ENCODE data around the gene GRB14. TPM values are rescaled to one million over a fixed set of nuclear protein-coding genes. Genes with fewer than 3 reads are reported as not detected.
A peak's percentile ranks its signal among the peaks of the same experiment; 100 is the strongest.

GRB14 gene
- total and polyA plus RNA-seq, 2 experiments from 2014 or later: 7.8 to 12.9 TPM

- TF ChIP-seq, protein P1, sequence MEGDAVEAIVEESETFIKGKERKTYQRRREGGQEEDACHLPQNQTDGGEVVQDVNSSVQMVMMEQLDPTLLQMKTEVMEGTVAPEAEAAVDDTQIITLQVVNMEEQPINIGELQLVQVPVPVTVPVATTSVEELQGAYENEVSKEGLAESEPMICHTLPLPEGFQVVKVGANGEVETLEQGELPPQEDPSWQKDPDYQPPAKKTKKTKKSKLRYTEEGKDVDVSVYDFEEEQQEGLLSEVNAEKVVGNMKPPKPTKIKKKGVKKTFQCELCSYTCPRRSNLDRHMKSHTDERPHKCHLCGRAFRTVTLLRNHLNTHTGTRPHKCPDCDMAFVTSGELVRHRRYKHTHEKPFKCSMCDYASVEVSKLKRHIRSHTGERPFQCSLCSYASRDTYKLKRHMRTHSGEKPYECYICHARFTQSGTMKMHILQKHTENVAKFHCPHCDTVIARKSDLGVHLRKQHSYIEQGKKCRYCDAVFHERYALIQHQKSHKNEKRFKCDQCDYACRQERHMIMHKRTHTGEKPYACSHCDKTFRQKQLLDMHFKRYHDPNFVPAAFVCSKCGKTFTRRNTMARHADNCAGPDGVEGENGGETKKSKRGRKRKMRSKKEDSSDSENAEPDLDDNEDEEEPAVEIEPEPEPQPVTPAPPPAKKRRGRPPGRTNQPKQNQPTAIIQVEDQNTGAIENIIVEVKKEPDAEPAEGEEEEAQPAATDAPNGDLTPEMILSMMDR (IDR thresholded peaks at IDR 0.05; ENCODE audit: low read depth, low read length): no peak
- DNase-seq (ENCODE audit: low read depth in 1 of 2, low spot score in 1 of 2): no peak
- H3K27me3 ChIP-seq: no peaks in the 10 kb centered on the region
- H3K36me3 ChIP-seq: no peaks in the 10 kb centered on the region
- H3K4me3 ChIP-seq: no peak overlapping the region
- H3K9me3 ChIP-seq (ENCODE audit: low read depth): no peaks in the 10 kb centered on the region
- peaks cover 8% of the 10 kb centered on the region for H3K4me1 ChIP-seq (ENCODE audit: low read depth)
- no peak overlapping the region for H3K27ac ChIP-seq
Measured at GRCh38 chr2:164457271-164457670, 164.0 kb downstream of the GRB14 start.

DNA sequence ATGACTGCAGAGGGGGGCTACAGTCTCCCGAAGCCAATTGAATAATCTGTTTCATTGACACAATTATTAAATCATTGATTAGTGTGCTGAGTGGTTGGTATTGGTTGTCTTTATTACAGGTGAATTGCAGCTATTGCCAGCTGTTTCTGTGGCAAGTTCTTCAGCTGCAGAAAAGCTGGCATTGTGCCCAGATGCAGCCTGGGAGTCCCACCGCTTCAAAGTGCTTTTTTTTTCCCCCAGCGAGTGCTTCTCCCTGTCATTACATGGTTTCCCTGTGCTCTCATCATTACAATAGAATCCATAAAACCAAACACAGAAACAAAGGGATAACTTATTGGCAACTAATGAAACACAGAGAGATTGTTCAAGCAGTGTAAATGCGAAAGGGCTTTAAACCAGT is 164.7 kb downstream of the GRB14 start:
- no peak overlapping the region for H3K4me3 ChIP-seq
- peaks cover 8% of the 10 kb centered on the region for H3K4me1 ChIP-seq (ENCODE audit: low read depth)
- H3K27me3 ChIP-seq: no peaks in the 10 kb centered on the region
- H3K9me3 ChIP-seq (ENCODE audit: low read depth): no peaks in the 10 kb centered on the region
- TF ChIP-seq, protein P1 (IDR thresholded peaks at IDR 0.05; ENCODE audit: low read depth, low read length): no peak
- no peak overlapping the region for H3K27ac ChIP-seq
- DNase-seq (ENCODE audit: low read depth in 1 of 2, low spot score in 1 of 2): peak; percentile 3 to 83
- no peaks in the 10 kb centered on the region for H3K36me3 ChIP-seq

DNA sequence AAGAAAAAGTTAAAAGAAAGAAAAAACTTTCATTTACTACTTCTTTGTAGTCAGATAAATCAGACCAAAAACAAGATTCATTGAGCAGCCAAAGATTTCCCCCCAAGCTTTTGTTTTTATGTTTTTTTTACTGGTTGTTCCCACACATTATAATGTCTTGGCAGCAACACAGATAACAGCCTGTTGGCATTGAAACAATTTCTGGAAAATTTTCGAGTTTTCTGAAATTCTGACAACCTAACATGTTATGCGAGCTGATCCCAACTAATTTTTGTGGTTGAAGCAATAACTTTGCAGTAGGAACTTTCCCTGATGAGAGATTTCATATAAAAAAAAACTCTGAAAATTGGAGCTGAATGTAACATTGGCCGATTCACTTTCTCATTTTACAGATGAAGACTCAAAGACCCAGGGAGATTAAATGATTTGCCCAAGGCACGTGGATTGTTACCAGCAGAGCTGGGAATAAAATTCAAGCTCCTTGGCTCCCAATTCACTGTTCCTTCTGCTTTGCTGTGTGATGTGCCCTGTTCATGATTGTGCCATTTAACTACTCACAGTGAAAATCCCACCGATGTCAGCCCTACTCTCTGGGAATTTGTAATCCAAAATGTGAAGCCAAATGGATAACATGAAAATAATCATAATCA is 167.5 kb downstream of the GRB14 start:
- no peaks in the 10 kb centered on the region for H3K27me3 ChIP-seq
- peaks cover 8% of the 10 kb centered on the region for H3K4me1 ChIP-seq (ENCODE audit: low read depth)
- TF ChIP-seq, protein P1 (IDR thresholded peaks at IDR 0.05; ENCODE audit: low read depth, low read length): no peak
- no peak overlapping the region for H3K27ac ChIP-seq
- no peak overlapping the region for H3K4me3 ChIP-seq
- DNase-seq (ENCODE audit: low read depth in 1 of 2, low spot score in 1 of 2): no peak
- H3K9me3 ChIP-seq (ENCODE audit: low read depth): no peaks in the 10 kb centered on the region
- no peaks in the 10 kb centered on the region for H3K36me3 ChIP-seq

DNA sequence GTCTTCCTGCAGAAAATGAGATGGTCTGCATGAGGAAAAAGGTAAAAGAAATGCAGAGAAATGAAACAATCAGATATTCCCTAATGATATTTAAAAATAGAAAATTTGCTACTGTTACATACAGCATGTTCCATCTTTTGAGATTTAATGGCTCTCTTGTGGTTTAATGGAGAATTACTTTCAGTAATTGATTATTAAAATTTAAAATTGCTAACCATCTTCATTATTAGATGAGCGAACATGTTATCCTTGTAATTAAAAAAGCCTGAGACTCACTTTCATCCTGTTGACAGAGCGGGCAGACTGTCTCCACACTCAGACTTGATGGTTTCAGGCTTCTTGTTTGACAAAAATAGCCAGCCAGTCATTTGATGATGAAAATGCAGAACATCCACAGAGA is 171.0 kb downstream of the GRB14 start:
- Histone ChIP-seq H3K36me3 (no peaks in the 10 kb centered on the region), H3K4me3 (no peak overlapping the region)
- TF ChIP-seq, protein P1 (IDR thresholded peaks at IDR 0.05; ENCODE audit: low read depth, low read length): no peak

GRCh38 chr2:164449706-164450105 is 171.6 kb downstream of the GRB14 start:
- no peak for DNase-seq (ENCODE audit: low read depth in 1 of 2, low spot score in 1 of 2)
- no peaks in the 10 kb centered on the region for H3K4me1 ChIP-seq (ENCODE audit: low read depth)
- H3K9me3 ChIP-seq (ENCODE audit: low read depth): no peaks in the 10 kb centered on the region
- H3K27ac ChIP-seq: no peak overlapping the region
- no peak overlapping the region for H3K4me3 ChIP-seq
- H3K27me3 ChIP-seq: no peaks in the 10 kb centered on the region
- TF ChIP-seq, protein P1 (IDR thresholded peaks at IDR 0.05; ENCODE audit: low read depth, low read length): no peak
- H3K36me3 ChIP-seq: no peaks in the 10 kb centered on the region

More for the DNA sequence above, 171.0 kb downstream of the GRB14 start:
- Histone ChIP-seq H3K27ac (no peak overlapping the region), H3K4me1 (ENCODE audit: low read depth) (no peaks in the 10 kb centered on the region), H3K27me3 (no peaks in the 10 kb centered on the region), H3K9me3 (ENCODE audit: low read depth) (no peaks in the 10 kb centered on the region)
- no peak for DNase-seq (ENCODE audit: low read depth in 1 of 2, low spot score in 1 of 2)

All from cardiac muscle cell (in vitro differentiated cells and primary cell).